ENCODE data around the gene CIRBP. TPM values are rescaled to one million over a fixed set of nuclear protein-coding genes. Genes with fewer than 3 reads are reported as not detected.
A peak's percentile ranks its signal among the peaks of the same experiment; 100 is the strongest.

The CIRBP gene
- total and polyA plus RNA-seq, 9 of the 15 experiments (the other 6 are each of a cell fraction or from before 2014, with no cell fraction given), result 20.5 to 327 (median 176) TPM

DNA sequence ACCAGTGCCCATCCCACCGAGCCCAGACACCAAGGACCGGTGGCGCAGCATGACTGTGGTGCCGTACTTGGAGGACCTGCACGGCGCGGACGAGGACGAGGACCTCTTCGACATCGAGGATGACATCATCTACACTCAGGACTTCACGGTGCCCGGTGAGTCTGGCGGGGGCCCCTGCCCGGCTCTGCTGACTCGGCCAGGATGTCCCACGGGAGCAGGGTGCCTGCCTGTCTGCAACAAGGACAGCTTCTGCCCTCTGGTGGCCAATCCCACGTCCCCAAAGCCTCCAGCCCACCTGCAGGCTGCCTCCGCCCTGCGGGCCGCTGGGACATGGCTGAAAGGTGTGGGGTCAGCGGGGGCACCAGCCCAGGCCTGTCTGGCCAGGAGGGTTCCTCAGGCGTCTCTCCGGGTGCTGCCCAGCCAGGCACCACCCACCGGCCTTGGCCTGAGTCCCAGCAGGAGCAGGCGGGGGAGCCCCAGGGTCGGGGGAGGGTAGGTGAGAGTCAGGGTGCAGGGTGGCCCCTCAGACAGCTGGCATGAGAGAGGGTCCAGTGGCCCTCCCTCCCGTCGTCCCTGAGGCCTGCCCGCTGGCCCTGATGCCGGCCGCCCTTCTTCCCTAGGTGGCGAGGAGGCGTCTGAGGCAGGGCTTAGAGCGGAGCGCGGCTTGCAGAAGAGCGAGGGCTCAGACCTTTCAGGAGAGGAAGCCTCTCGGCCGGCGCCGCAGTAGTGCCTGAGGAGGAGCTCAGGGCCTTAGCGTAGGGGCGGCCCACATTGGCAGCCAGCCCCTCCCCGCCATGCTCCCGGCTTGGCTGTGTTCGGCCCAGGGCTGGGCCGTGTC lies 45.9 kb upstream of the CIRBP start:
- no peaks in the 10 kb centered on the region for H3K9me1 ChIP-seq (ENCODE audit: control insufficient read depth, insufficient read depth, low read length)
- ChIA-PET POLR2A (interaction anchor here (0.6 kb wide), 1 partner anchor 57 kb away, joined by 4 read pairs; no protein-coding TSS in a partner anchor), CTCF (ENCODE audit: low intra/inter-chr PET ratio) (interaction anchor here (1.6 kb wide), 1 partner anchor 110 kb away, joined by 6 read pairs; no protein-coding TSS in a partner anchor)
- H3K9ac ChIP-seq (ENCODE audit: insufficient read depth in 1 of 2, low read depth in 2 of 2, low read length in 2 of 2), result peak overlapping the region in 1 of 2 experiments; percentile 32; a peak in 1 of 4 replicates
- in situ Hi-C loops (cut with MboI), result no loop called here
- H4K20me1 ChIP-seq (replicated peaks; ENCODE audit: control insufficient read depth, insufficient read depth, low read length), result peaks cover 13% of the 10 kb centered on the region
- no peaks in the 10 kb centered on the region; the same call in 1 of the 2 replicates for H3K9me3 ChIP-seq (replicated peaks; ENCODE audit: control insufficient read depth, insufficient read depth, low read depth, low read length)
- H3K36me3 ChIP-seq (ENCODE audit: control insufficient read depth, insufficient read depth, low read length), result peaks cover 89% of the 10 kb centered on the region; the same call in 2 of the 3 replicates
- H2AFZ ChIP-seq (ENCODE audit: low read depth, low read length), result no peak overlapping the region
- no peaks in the 10 kb centered on the region for H3K27me3 ChIP-seq (ENCODE audit: control insufficient read depth in 2 of 2, insufficient read depth in 2 of 2, low read length in 2 of 2)
- peak in 2 of 4 experiments; percentile 55 to 61 for DNase-seq (ENCODE audit: extremely low read depth in 1 of 4, low spot score in 3 of 4)
- H3K4me3 ChIP-seq, result no peak overlapping the region
- H3K27ac ChIP-seq (ENCODE audit: extremely low read depth, low read depth, low read length), result no peak overlapping the region
- H3K79me2 ChIP-seq (ENCODE audit: control insufficient read depth, insufficient read depth, low read length), result peaks cover 33% of the 10 kb centered on the region
- H3K4me1 ChIP-seq (replicated peaks in 1 of 2; ENCODE audit: control insufficient read depth in 2 of 2, insufficient read depth in 2 of 2, low read length in 2 of 2), result peaks cover 0 to 76% of the 10 kb centered on the region in 2 experiments; a peak in 3 of 5 replicates
- intact Hi-C loops (cut with micrococcal nuclease), result no loop called here
- 87% methylated on average over 33 of the region's 48 CpGs for WGBS (ENCODE audit: insufficient coverage, low coverage, missing lambda C conversion rate)
- no TSS peak for BruUV-seq (replicated peaks)
- ATAC-seq, result peak; percentile 82
- no peak overlapping the region for H3K4me2 ChIP-seq (ENCODE audit: insufficient read depth, low read length)
- no peak for FAIRE-seq
- TF ChIP-seq HEY1 (CRISPR knock-in tag; IDR thresholded peaks at IDR 0.05; ENCODE audit: borderline replicate concordance), result no peak
- TF ChIP-seq RAD21 (CRISPR knock-in tag; conservative IDR thresholded peaks at IDR 0.05 in 1 of 2, IDR thresholded peaks at IDR 0.05 in 1 of 2), result peak in 1 of 2 experiments; percentile 46; a peak in 2 of 4 replicates
- peak; percentile 23; the same call in 1 of the 2 replicates for TF ChIP-seq NFIC (IDR thresholded peaks at IDR 0.05)
- TF ChIP-seq RBFOX2 (IDR thresholded peaks at IDR 0.05; ENCODE audit: low read depth, low read length), result peak; percentile 15; the same call in 1 of the 2 replicates
- TF ChIP-seq SMC3 (conservative IDR thresholded peaks at IDR 0.05; ENCODE audit: insufficient read depth, low read depth, low read length), result 0 out of 2 replicates have a peak, but pooled peaks have one; percentile 47
- TF ChIP-seq, protein P1, sequence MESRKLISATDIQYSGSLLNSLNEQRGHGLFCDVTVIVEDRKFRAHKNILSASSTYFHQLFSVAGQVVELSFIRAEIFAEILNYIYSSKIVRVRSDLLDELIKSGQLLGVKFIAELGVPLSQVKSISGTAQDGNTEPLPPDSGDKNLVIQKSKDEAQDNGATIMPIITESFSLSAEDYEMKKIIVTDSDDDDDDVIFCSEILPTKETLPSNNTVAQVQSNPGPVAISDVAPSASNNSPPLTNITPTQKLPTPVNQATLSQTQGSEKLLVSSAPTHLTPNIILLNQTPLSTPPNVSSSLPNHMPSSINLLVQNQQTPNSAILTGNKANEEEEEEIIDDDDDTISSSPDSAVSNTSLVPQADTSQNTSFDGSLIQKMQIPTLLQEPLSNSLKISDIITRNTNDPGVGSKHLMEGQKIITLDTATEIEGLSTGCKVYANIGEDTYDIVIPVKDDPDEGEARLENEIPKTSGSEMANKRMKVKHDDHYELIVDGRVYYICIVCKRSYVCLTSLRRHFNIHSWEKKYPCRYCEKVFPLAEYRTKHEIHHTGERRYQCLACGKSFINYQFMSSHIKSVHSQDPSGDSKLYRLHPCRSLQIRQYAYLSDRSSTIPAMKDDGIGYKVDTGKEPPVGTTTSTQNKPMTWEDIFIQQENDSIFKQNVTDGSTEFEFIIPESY (CRISPR knock-in tag; IDR thresholded peaks at IDR 0.05), result peak; percentile 74
- TF ChIP-seq ESRRA (IDR thresholded peaks at IDR 0.05; ENCODE audit: borderline replicate concordance, low read depth), result no peak
- peak; percentile 44 for TF ChIP-seq RB1 (IDR thresholded peaks at IDR 0.05; ENCODE audit: low read depth)
- TF ChIP-seq, protein P2, sequence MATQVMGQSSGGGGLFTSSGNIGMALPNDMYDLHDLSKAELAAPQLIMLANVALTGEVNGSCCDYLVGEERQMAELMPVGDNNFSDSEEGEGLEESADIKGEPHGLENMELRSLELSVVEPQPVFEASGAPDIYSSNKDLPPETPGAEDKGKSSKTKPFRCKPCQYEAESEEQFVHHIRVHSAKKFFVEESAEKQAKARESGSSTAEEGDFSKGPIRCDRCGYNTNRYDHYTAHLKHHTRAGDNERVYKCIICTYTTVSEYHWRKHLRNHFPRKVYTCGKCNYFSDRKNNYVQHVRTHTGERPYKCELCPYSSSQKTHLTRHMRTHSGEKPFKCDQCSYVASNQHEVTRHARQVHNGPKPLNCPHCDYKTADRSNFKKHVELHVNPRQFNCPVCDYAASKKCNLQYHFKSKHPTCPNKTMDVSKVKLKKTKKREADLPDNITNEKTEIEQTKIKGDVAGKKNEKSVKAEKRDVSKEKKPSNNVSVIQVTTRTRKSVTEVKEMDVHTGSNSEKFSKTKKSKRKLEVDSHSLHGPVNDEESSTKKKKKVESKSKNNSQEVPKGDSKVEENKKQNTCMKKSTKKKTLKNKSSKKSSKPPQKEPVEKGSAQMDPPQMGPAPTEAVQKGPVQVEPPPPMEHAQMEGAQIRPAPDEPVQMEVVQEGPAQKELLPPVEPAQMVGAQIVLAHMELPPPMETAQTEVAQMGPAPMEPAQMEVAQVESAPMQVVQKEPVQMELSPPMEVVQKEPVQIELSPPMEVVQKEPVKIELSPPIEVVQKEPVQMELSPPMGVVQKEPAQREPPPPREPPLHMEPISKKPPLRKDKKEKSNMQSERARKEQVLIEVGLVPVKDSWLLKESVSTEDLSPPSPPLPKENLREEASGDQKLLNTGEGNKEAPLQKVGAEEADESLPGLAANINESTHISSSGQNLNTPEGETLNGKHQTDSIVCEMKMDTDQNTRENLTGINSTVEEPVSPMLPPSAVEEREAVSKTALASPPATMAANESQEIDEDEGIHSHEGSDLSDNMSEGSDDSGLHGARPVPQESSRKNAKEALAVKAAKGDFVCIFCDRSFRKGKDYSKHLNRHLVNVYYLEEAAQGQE (IDR thresholded peaks at IDR 0.05; ENCODE audit: borderline replicate concordance), result peak; percentile 10; the same call in 1 of the 2 replicates
- TF ChIP-seq, protein P2 (CRISPR knock-in tag; IDR thresholded peaks at IDR 0.05; ENCODE audit: low read depth), result no peak
- no peak for TF ChIP-seq SMARCE1 (IDR thresholded peaks at IDR 0.05)

Measured in K562 (cell line).